Neural cell (in vitro differentiated cells): Measurements from ENCODE around the gene DENND1A. TPM values are rescaled to one million over a fixed set of nuclear protein-coding genes. Genes with fewer than 3 reads are reported as not detected.

Experiments used
- H2AFZ ChIP-seq: fragments of 200-600, 300-800 bp; sonication (generic), shearing (Covaris generic); 2 replicates; pipeline ENCODE4 v1.6.0; 2014; ENCODE audit warnings: low read depth, mild to moderate bottlenecking, antibody characterized with exemption, low read length, moderate library complexity
- H3F3A ChIP-seq: fragments of 200-600 bp; shearing (Covaris generic); 2 replicates; pipeline ENCODE4 v1.6.1; 2016; ENCODE audit warnings: mild to moderate bottlenecking, moderate library complexity, mixed read lengths, antibody characterized with exemption, low read length; ENCODE audit not compliant: insufficient read depth, poor library complexity, severe bottlenecking
- H3K27ac ChIP-seq: fragments of 200-600, 300-800 bp; sonication (generic), shearing (Covaris generic); 2 replicates; pipeline ENCODE4 v1.5.1; 2014; ENCODE audit warnings: mild to moderate bottlenecking, low read length, moderate library complexity
- H3K27me3 ChIP-seq: fragments of 300-800, 200-600 bp; sonication (generic), shearing (Covaris generic); 2 replicates; pipeline ENCODE4 v1.6.0; 2014; ENCODE audit warnings: mild to moderate bottlenecking, low read depth, low read length, moderate library complexity; ENCODE audit not compliant: insufficient read depth
- H3K36me3 ChIP-seq: fragments of 300-800, 200-600 bp; sonication (generic), shearing (Covaris generic); 2 replicates; pipeline ENCODE4 v1.5.1; 2014; ENCODE audit warnings: mild to moderate bottlenecking, antibody characterized with exemption, low read length, moderate library complexity; ENCODE audit not compliant: insufficient read depth
- H3K4me2 ChIP-seq: fragments of 300-800, 200-600 bp; sonication (generic), shearing (Covaris generic); 2 replicates; pipeline ENCODE4 v1.6.0; 2014; ENCODE audit warnings: mild to moderate bottlenecking, low read length
- H3K4me3 ChIP-seq: fragments of 300-800, 200-600 bp; sonication (generic), shearing (Covaris generic); 2 replicates; pipeline ENCODE4 v1.5.1; 2014; ENCODE audit warnings: mild to moderate bottlenecking, low read length, moderate library complexity
- H3K79me2 ChIP-seq: fragments of 200-600 bp; shearing (Covaris generic); replicated peaks from 2 replicates; pipeline ENCODE4 v1.6.0; 2014; ENCODE audit warnings: mild to moderate bottlenecking, low read length, moderate library complexity; ENCODE audit not compliant: insufficient read depth
- H3K9ac ChIP-seq: fragments of 300-800, 200-600 bp; sonication (generic), shearing (Covaris generic); 2 replicates; pipeline ENCODE4 v1.6.1; 2016; ENCODE audit warnings: mild to moderate bottlenecking, low read length, mixed read lengths
- H3K9me2 ChIP-seq: fragments of 200-600 bp; shearing (Covaris generic); 2 replicates; pipeline ENCODE4 v1.6.1; 2016; ENCODE audit warnings: mild to moderate bottlenecking, low read length, mixed read lengths; ENCODE audit not compliant: insufficient read depth
- H3K9me3 ChIP-seq: fragments of 200-600, 300-800 bp; sonication (generic), shearing (Covaris generic); 2 replicates; pipeline ENCODE4 v1.6.1; 2016; ENCODE audit warnings: mild to moderate bottlenecking, mixed run types, low read length, moderate library complexity, mixed read lengths
- H4K20me1 ChIP-seq: fragments of 200-600 bp; shearing (Covaris generic); 2 replicates; pipeline ENCODE4 v1.6.1; 2016; ENCODE audit warnings: mild to moderate bottlenecking, mixed run types; ENCODE audit not compliant: insufficient read depth
- CTCF ChIP-seq: fragments of 450-650 bp; IDR thresholded peaks from 2 replicates; pipeline ENCODE4 v1.5.1; 2014; ENCODE audit warnings: antibody characterized with exemption, mild to moderate bottlenecking, moderate library complexity; ENCODE audit not compliant: poor library complexity, severe bottlenecking
- EP300 ChIP-seq: fragments of 450-650 bp; conservative IDR thresholded peaks from 2 replicates; pipeline ENCODE4 v1.6.1; 2014; ENCODE audit warnings: antibody characterized with exemption, mild to moderate bottlenecking, moderate library complexity; ENCODE audit not compliant: poor library complexity, severe bottlenecking
- EZH2 ChIP-seq: fragments of 200-600, 300-800 bp; shearing (Covaris generic), sonication (generic); IDR thresholded peaks from 2 replicates; pipeline ENCODE4 v1.6.1; 2014; ENCODE audit warnings: antibody characterized with exemption, low read length, borderline replicate concordance, mild to moderate bottlenecking; ENCODE audit not compliant: insufficient read depth, poor library complexity, severe bottlenecking
- MXI1 ChIP-seq: fragments of 450-650 bp; conservative IDR thresholded peaks from 2 replicates; pipeline ENCODE4 v1.6.1; 2014; ENCODE audit warnings: antibody characterized with exemption, mild to moderate bottlenecking; ENCODE audit not compliant: poor library complexity, severe bottlenecking
- POLR2AphosphoS5 ChIP-seq: IDR thresholded peaks from 2 replicates; pipeline ENCODE4 v1.6.1; 2012
- RAD21 ChIP-seq: fragments of 450-650 bp; conservative IDR thresholded peaks from 2 replicates; pipeline ENCODE4 v1.6.1; 2014; ENCODE audit warnings: antibody characterized with exemption, mild to moderate bottlenecking, moderate library complexity
- SMC3 ChIP-seq: fragments of 450-650 bp; conservative IDR thresholded peaks from 2 replicates; pipeline ENCODE4 v1.6.1; 2014; ENCODE audit warnings: antibody characterized with exemption, mild to moderate bottlenecking, moderate library complexity; ENCODE audit not compliant: poor library complexity
- TAF1 ChIP-seq: IDR thresholded peaks from 2 replicates; pipeline ENCODE4 v1.6.1; 2012; ENCODE audit warnings: low read depth
- polyA plus RNA-seq: library from polyadenylated mRNA; depleted of rRNA; stranded (reverse); fragments of >200 nt; gene quantifications from 2 replicates; pipeline ENCODE4 v1.2.3, GENCODE V29; 2014
- TF ChIP-seq, protein P1 (sequence below): IDR thresholded peaks from 2 replicates; pipeline ENCODE4 v1.6.1; 2012; ENCODE audit warnings: borderline replicate concordance

Gene DENND1A
- polyA plus RNA-seq, 1 donor from 2014 or later: 2.3 TPM

GRCh38 chr9:123651871-123652270, 278.1 kb downstream of the DENND1A start:
- H3K79me2 ChIP-seq: no peaks in the 10 kb centered on the region
- H3K9ac ChIP-seq: no peak overlapping the region
- no peak overlapping the region for H2AFZ ChIP-seq
- H3K36me3 ChIP-seq: no peaks in the 10 kb centered on the region
- no peak overlapping the region for H3K4me3 ChIP-seq
- H3K9me3 ChIP-seq: no peaks in the 10 kb centered on the region
- no peak overlapping the region for H3K27ac ChIP-seq
- no peaks in the 10 kb centered on the region for H3K9me2 ChIP-seq
- H3F3A ChIP-seq: no peaks in the 10 kb centered on the region
- H3K27me3 ChIP-seq: no peaks in the 10 kb centered on the region
- TF ChIP-seq TAF1 (no peak), EZH2 (no peak), SMC3 (no peak), MXI1 (no peak), CTCF (no peak), POLR2AphosphoS5 (no peak), EP300 (no peak), RAD21 (no peak)
- TF ChIP-seq, protein P1, sequence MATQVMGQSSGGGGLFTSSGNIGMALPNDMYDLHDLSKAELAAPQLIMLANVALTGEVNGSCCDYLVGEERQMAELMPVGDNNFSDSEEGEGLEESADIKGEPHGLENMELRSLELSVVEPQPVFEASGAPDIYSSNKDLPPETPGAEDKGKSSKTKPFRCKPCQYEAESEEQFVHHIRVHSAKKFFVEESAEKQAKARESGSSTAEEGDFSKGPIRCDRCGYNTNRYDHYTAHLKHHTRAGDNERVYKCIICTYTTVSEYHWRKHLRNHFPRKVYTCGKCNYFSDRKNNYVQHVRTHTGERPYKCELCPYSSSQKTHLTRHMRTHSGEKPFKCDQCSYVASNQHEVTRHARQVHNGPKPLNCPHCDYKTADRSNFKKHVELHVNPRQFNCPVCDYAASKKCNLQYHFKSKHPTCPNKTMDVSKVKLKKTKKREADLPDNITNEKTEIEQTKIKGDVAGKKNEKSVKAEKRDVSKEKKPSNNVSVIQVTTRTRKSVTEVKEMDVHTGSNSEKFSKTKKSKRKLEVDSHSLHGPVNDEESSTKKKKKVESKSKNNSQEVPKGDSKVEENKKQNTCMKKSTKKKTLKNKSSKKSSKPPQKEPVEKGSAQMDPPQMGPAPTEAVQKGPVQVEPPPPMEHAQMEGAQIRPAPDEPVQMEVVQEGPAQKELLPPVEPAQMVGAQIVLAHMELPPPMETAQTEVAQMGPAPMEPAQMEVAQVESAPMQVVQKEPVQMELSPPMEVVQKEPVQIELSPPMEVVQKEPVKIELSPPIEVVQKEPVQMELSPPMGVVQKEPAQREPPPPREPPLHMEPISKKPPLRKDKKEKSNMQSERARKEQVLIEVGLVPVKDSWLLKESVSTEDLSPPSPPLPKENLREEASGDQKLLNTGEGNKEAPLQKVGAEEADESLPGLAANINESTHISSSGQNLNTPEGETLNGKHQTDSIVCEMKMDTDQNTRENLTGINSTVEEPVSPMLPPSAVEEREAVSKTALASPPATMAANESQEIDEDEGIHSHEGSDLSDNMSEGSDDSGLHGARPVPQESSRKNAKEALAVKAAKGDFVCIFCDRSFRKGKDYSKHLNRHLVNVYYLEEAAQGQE: no peak
- H4K20me1 ChIP-seq: no peaks in the 10 kb centered on the region
- H3K4me2 ChIP-seq: no peak overlapping the region

GRCh38 chr9:123651273-123651672, 278.7 kb downstream of the DENND1A start:
- Histone ChIP-seq H2AFZ (no peak overlapping the region), H3F3A (no peaks in the 10 kb centered on the region), H3K9ac (no peak overlapping the region), H3K9me2 (no peaks in the 10 kb centered on the region), H3K36me3 (no peaks in the 10 kb centered on the region), H4K20me1 (no peaks in the 10 kb centered on the region), H3K27ac (no peak overlapping the region), H3K4me2 (no peak overlapping the region), H3K79me2 (no peaks in the 10 kb centered on the region), H3K9me3 (no peaks in the 10 kb centered on the region), H3K27me3 (no peaks in the 10 kb centered on the region), H3K4me3 (no peak overlapping the region)
- TF ChIP-seq EZH2: no peak
- no peak for TF ChIP-seq SMC3
- TF ChIP-seq CTCF: no peak
- no peak for TF ChIP-seq EP300
- TF ChIP-seq, protein P1: no peak
- no peak for TF ChIP-seq RAD21
- no peak for TF ChIP-seq TAF1
